ENCODE results near the gene PRDM4. TPM values are rescaled to one million over a fixed set of nuclear protein-coding genes. Genes with fewer than 3 reads are reported as not detected.
"Not testable (repeated sequence)": the region's sequence is repeated elsewhere in the genome, so short reads cannot be mapped to it uniquely, and the experiment has no call there.

The PRDM4 gene
- total RNA-seq, 2 donors from 2014 or later: 32.7 to 36.0 TPM

- no peaks in the 10 kb centered on the region for H3K9me3 ChIP-seq
- H3K36me3 ChIP-seq: peaks cover 7 to 9% of the 10 kb centered on the region in 2 donors
- H3K4me1 ChIP-seq (replicated peaks): no peaks in the 10 kb centered on the region
- no peaks in the 10 kb centered on the region for H3K27me3 ChIP-seq (replicated peaks; ENCODE audit: insufficient read depth)
- no peak overlapping the region for H3K4me3 ChIP-seq
- DNase-seq (ENCODE audit: low spot score): no peak
- intact Hi-C loops (cut with DNase I): no loop called here
- H3K27ac ChIP-seq: no peak overlapping the region
- no peak for TF ChIP-seq POLR2A (IDR thresholded peaks at IDR 0.05)
- TF ChIP-seq CTCF (IDR thresholded peaks at IDR 0.05): no peak
- no peak for TF ChIP-seq POLR2AphosphoS5 (IDR thresholded peaks at IDR 0.05)
- 88% methylated on average over 2 of the region's 2 CpGs for whole genome bisulfite sequencing
Measured at GRCh38 chr12:107735763-107736162, 25.2 kb downstream of the PRDM4 start.

DNA sequence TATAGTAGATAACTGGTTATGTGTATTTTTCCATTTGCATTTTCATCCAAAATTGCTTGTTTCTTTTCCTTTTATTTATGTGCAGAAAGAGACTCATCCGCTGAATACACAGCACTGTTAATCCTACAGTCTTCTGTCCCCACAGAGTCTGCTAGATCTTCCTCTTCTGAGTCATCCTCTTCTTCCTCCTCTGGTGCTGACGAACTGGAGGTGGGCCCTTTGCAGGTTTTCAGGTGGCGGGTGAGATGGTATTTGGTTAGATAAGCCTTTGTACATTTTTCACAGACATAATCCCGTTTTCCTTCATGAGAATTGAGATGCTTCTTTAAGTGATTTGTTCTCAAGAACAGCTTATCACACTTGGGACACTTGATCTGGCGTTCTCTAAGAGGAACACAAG, 26.8 kb downstream of the PRDM4 start:
- no peak for DNase-seq (ENCODE audit: low spot score)
- H3K27ac ChIP-seq: no peak overlapping the region
- peaks cover 2 to 7% of the 10 kb centered on the region in 2 donors for H3K36me3 ChIP-seq
- TF ChIP-seq POLR2A (IDR thresholded peaks at IDR 0.05) (no peak), CTCF (IDR thresholded peaks at IDR 0.05) (no peak), POLR2AphosphoS5 (IDR thresholded peaks at IDR 0.05) (no peak)
- WGBS: 85% methylated on average over 5 of the region's 5 CpGs
- no peaks in the 10 kb centered on the region for H3K27me3 ChIP-seq (replicated peaks; ENCODE audit: insufficient read depth)
- H3K4me3 ChIP-seq: no peak overlapping the region
- intact Hi-C loops (cut with DNase I): no loop called here
- H3K4me1 ChIP-seq (replicated peaks): no peaks in the 10 kb centered on the region
- no peaks in the 10 kb centered on the region for H3K9me3 ChIP-seq

DNA sequence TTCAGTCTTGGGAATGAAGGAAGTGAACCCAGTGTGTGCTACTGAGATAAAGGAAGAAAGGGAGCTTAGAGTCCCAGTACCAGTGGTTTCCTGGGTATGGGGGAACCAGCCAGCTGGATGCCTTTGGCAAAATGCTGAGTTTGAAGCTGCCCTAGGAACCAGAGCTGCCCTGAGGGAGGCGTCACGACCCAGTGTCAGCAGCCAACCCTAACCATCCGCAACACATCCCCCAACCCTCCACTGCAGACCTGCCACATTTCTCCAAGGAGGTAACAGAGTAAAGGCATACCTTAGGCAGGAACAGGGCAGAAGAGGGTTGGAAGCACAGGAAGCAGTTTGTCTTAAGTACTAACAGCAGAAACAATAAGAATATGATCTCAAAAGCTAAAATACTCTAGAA, 28.6 kb downstream of the PRDM4 start:
- Histone ChIP-seq H3K9me3 (no peaks in the 10 kb centered on the region), H3K36me3 (peaks cover 0 to 5% of the 10 kb centered on the region in 2 donors), H3K4me3 (no peak overlapping the region), H3K27me3 (replicated peaks; ENCODE audit: insufficient read depth) (no peaks in the 10 kb centered on the region), H3K4me1 (replicated peaks) (no peaks in the 10 kb centered on the region), H3K27ac (no peak overlapping the region)
- intact Hi-C loops (cut with DNase I): no loop called here
- no peak for DNase-seq (ENCODE audit: low spot score)
- TF ChIP-seq POLR2AphosphoS5 (IDR thresholded peaks at IDR 0.05) (no peak), POLR2A (IDR thresholded peaks at IDR 0.05) (no peak), CTCF (IDR thresholded peaks at IDR 0.05) (no peak)
- 85% methylated on average over 3 of the region's 3 CpGs for WGBS

DNA sequence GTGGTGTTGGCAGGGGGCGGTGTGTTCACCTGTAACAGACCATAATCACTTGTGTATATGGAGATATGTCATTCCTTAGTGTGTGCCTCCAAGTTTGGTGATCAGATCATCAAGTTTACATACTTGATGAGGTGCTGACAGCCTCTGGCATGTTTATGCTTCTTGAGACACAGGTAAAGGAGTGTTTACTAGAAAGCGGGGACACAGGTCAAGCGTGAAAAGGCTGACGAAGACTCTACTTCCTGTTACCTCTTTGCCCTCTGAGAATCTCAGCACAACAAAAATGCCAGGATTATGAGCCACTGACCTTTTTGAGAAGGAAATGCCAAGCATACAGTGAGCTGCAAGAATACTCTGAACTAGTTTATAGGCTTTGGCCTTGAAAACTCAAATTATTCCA, 29.6 kb downstream of the PRDM4 start:
- no peaks in the 10 kb centered on the region for H3K9me3 ChIP-seq
- WGBS: 78% methylated on average over 4 of the region's 4 CpGs
- intact Hi-C loops (cut with DNase I): no loop called here
- H3K27ac ChIP-seq: no peak overlapping the region
- H3K4me1 ChIP-seq (replicated peaks): no peaks in the 10 kb centered on the region
- H3K36me3 ChIP-seq: no peaks in the 10 kb centered on the region
- H3K27me3 ChIP-seq (replicated peaks; ENCODE audit: insufficient read depth): no peaks in the 10 kb centered on the region
- no peak for DNase-seq (ENCODE audit: low spot score)
- no peak overlapping the region for H3K4me3 ChIP-seq
- TF ChIP-seq POLR2A (IDR thresholded peaks at IDR 0.05): no peak
- no peak for TF ChIP-seq CTCF (IDR thresholded peaks at IDR 0.05)
- no peak for TF ChIP-seq POLR2AphosphoS5 (IDR thresholded peaks at IDR 0.05)

- Histone ChIP-seq H3K4me3 (no peak overlapping the region), H3K9me3 (no peaks in the 10 kb centered on the region), H3K36me3 (no peaks in the 10 kb centered on the region), H3K27ac (no peak overlapping the region), H3K4me1 (replicated peaks) (no peaks in the 10 kb centered on the region), H3K27me3 (replicated peaks; ENCODE audit: insufficient read depth) (no peaks in the 10 kb centered on the region)
- intact Hi-C loops (cut with DNase I): no loop called here
- no peak for DNase-seq (ENCODE audit: low spot score)
- WGBS: 52% methylated on average over 4 of the region's 4 CpGs
- no peak for TF ChIP-seq POLR2A (IDR thresholded peaks at IDR 0.05)
- no peak for TF ChIP-seq CTCF (IDR thresholded peaks at IDR 0.05)
Measured at GRCh38 chr12:107730618-107731341, 30.2 kb downstream of the PRDM4 start.

DNA sequence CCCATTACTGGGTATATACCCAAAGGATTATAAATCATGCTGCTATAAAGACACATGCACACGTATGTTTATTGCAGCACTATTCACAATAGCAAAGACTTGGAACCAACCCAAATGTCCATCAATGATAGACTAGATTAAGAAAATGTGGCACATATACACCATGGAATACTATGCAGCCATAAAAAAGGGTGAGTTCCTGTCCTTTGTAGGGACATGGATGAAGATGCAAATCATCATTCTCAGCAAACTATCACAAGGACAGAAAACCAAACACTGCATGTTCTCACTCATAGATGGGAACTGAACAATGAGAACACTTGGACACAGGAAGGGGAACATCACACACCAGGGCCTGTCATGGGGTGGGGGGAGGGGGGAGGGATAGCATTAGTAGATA, 33.2 kb downstream of the PRDM4 start:
- H3K27me3 ChIP-seq (replicated peaks; ENCODE audit: insufficient read depth); DNase-seq (ENCODE audit: low spot score); H3K4me1 ChIP-seq (replicated peaks); H3K27ac ChIP-seq; H3K9me3 ChIP-seq; intact Hi-C loops (cut with DNase I); H3K36me3 ChIP-seq; H3K4me3 ChIP-seq: not testable (repeated sequence)
- WGBS: no CpG with 5 or more reads among the region's 1 CpG

DNA sequence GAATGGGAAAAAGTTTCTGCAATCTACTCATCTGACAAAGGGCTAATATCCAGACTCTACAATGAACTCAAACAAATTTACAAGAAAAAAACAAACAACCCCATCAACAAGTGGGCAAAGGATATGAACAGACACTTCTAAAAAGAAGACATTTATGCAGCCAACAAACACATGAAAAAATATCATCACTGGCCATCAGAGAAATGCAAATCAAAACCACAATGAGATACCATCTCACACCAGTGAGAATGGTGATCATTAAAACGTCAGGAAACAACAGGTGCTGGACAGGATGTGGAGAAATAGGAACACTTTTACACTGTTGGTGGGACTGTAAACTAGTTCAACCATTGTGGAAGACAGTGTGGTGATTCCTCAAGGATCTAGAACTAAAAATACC, 33.6 kb downstream of the PRDM4 start:
- H3K9me3 ChIP-seq; intact Hi-C loops (cut with DNase I); H3K4me1 ChIP-seq (replicated peaks); H3K4me3 ChIP-seq; DNase-seq (ENCODE audit: low spot score); H3K36me3 ChIP-seq; H3K27ac ChIP-seq; H3K27me3 ChIP-seq (replicated peaks; ENCODE audit: insufficient read depth): not testable (repeated sequence)
- 50% methylated on average over 1 of the region's 1 CpG for WGBS
